ENCODE data around the gene TBC1D7.

TBC1D7 gene

GRCh38 chr6:13297391-13297790 lies 30.9 kb downstream of the TBC1D7 start:
- no peak for TF ChIP-seq REPIN1 (tag by site-specific recombination; IDR thresholded peaks at IDR 0.05; ENCODE audit: low read depth)
- TF ChIP-seq ZNF148 (tag by site-specific recombination; IDR thresholded peaks at IDR 0.05; ENCODE audit: borderline replicate concordance) = no peak
- TF ChIP-seq PRDM4 (tag by site-specific recombination; IDR thresholded peaks at IDR 0.05) = no peak
- no peak for TF ChIP-seq ZNF302 (tag by site-specific recombination; IDR thresholded peaks at IDR 0.05; ENCODE audit: low read depth)
- no peak for TF ChIP-seq ZBTB11 (tag by site-specific recombination; conservative IDR thresholded peaks at IDR 0.05; ENCODE audit: low read depth)
- no peak for TF ChIP-seq ZNF473 (tag by site-specific recombination; IDR thresholded peaks at IDR 0.05)
- TF ChIP-seq ZFHX2 (tag by site-specific recombination; conservative IDR thresholded peaks at IDR 0.05) = no peak
- TF ChIP-seq ZNF37A (tag by site-specific recombination; IDR thresholded peaks at IDR 0.05) = no peak
- TF ChIP-seq ZNF23 (tag by site-specific recombination; IDR thresholded peaks at IDR 0.05; ENCODE audit: borderline replicate concordance) = no peak
- no peak for TF ChIP-seq ZNF274 (IDR thresholded peaks at IDR 0.05; ENCODE audit: low read length)
- no peak for TF ChIP-seq ZNF274 (tag by site-specific recombination; IDR thresholded peaks at IDR 0.05; ENCODE audit: borderline replicate concordance)
- TF ChIP-seq ZNF629 (tag by site-specific recombination; IDR thresholded peaks at IDR 0.05) = no peak
- no peak for TF ChIP-seq KLF17 (tag by site-specific recombination; IDR thresholded peaks at IDR 0.05)
- no peak for TF ChIP-seq ZBTB49 (tag by site-specific recombination; IDR thresholded peaks at IDR 0.05; ENCODE audit: low read depth)
- TF ChIP-seq ZNF747 (tag by site-specific recombination; IDR thresholded peaks at IDR 0.05) = no peak
- no peak for TF ChIP-seq ZXDB (tag by site-specific recombination; IDR thresholded peaks at IDR 0.05)
- TF ChIP-seq ZNF169 (tag by site-specific recombination; IDR thresholded peaks at IDR 0.05) = no peak
- no peak for TF ChIP-seq ZNF513 (tag by site-specific recombination; IDR thresholded peaks at IDR 0.05)
- no peak for TF ChIP-seq ZNF548 (tag by site-specific recombination; IDR thresholded peaks at IDR 0.05)
- TF ChIP-seq ZNF391 (tag by site-specific recombination; IDR thresholded peaks at IDR 0.05; ENCODE audit: borderline replicate concordance, low read depth) = no peak
- no peak for TF ChIP-seq ZNF266 (tag by site-specific recombination; IDR thresholded peaks at IDR 0.05; ENCODE audit: low read depth)
- no peak overlapping the region for H3K27ac ChIP-seq (ENCODE audit: extremely low read depth, low read depth, low read length)
- H3K9me3 ChIP-seq (ENCODE audit: control insufficient read depth, insufficient read depth, low read depth, low read length) = no peaks in the 10 kb centered on the region
- H3K36me3 ChIP-seq (ENCODE audit: control insufficient read depth in 2 of 2, insufficient read depth in 1 of 2, low read length in 2 of 2) = peaks cover 4 to 85% of the 10 kb centered on the region in 2 experiments
- POLR2A ChIA-PET = interaction anchor here (1.7 kb wide), 1 partner anchor 31 kb away, joined by 4 read pairs; the partner anchor contains the start of gene TBC1D7
- no peaks in the 10 kb centered on the region for H3K4me1 ChIP-seq (ENCODE audit: control insufficient read depth, insufficient read depth, low read length)
- H3K4me3 ChIP-seq (ENCODE audit: low read depth, low read length) = no peak overlapping the region
- CTCF ChIA-PET = no interaction called here

Data from HEK293 (cell line).